Small intestine (tissue), 7 donors: ENCODE measurements around the gene PTPN6. TPM values are rescaled to one million over a fixed set of nuclear protein-coding genes. Genes with fewer than 3 reads are reported as not detected.

Source experiments
- DNase-seq, 2 donors: peaks; one replicate each; pipeline versions ENCODE4 v3.0.0 to v3.0.0-alpha.2; 2013
- FAIRE-seq: peaks from 2 replicates; lab custom pipeline; 2012; peaks lifted over from hg19 to GRCh38; lab: Jason Lieb, UNC
- H3K27ac ChIP-seq, 3 donors: one replicate each; pipeline ENCODE4 v1.5.1; 2013; ENCODE audit warnings: low read length in 2 of 3, mild to moderate bottlenecking in 2 of 3, control low read depth in 1 of 3, inconsistent platforms in 1 of 3, low read depth in 1 of 3, moderate library complexity in 1 of 3
- H3K27me3 ChIP-seq, 3 donors: one replicate each; pipeline ENCODE4 v1.6.1; 2013; ENCODE audit warnings: low read length in 3 of 3, inconsistent platforms in 1 of 3; ENCODE audit not compliant: control insufficient read depth in 3 of 3, insufficient read depth in 3 of 3
- H3K36me3 ChIP-seq, 3 donors: one replicate each; pipeline ENCODE4 v1.6.1; 2013; ENCODE audit warnings: low read length in 3 of 3, inconsistent platforms in 1 of 3, low read depth in 1 of 3, mild to moderate bottlenecking in 1 of 3, moderate library complexity in 1 of 3; ENCODE audit not compliant: control insufficient read depth in 3 of 3, insufficient read depth in 2 of 3
- H3K4me1 ChIP-seq, 3 donors: one replicate each; pipeline ENCODE4 v1.6.1; 2013; ENCODE audit warnings: low read length in 2 of 3, inconsistent platforms in 1 of 3, low read depth in 1 of 3, mild to moderate bottlenecking in 1 of 3, moderate library complexity in 1 of 3; ENCODE audit not compliant: control insufficient read depth in 3 of 3, insufficient read depth in 2 of 3
- H3K4me3 ChIP-seq, 3 donors: one replicate each; pipeline ENCODE4 v1.5.1; 2013; ENCODE audit warnings: low read length in 3 of 3, control low read depth in 1 of 3, inconsistent platforms in 1 of 3, low read depth in 1 of 3, mild to moderate bottlenecking in 1 of 3, moderate library complexity in 1 of 3
- H3K9me3 ChIP-seq, 2 donors: one replicate each; pipeline ENCODE4 v1.6.1; 2013; ENCODE audit warnings: low read depth in 1 of 2, low read length in 1 of 2; ENCODE audit not compliant: control insufficient read depth in 2 of 2, insufficient read depth in 1 of 2
- WGBS, 3 donors: extraction: QIAGEN DNeasy Blood & Tissue Kit; methylation state at CpG; one replicate each; pipeline ENCODE4 v1.1.7; 2013; 5-methylcytosine and 5-hydroxymethylcytosine counted together
- polyA plus RNA-seq, 4 donors: library from polyadenylated mRNA; stranded (reverse) in 3 of 4; unstranded in 1 of 4; fragments of 200-250 nt in 3 of 4; fragments of 120-200 nt in 1 of 4; gene quantifications; one replicate each; pipeline versions ENCODE4 v1.2.1 to v1.2.3, GENCODE V29; 2013
- donor health status: healthy with polysubstance abuse.
- donor health status: control.
- donor health status: control.
- donor health status: Bipolar disorder and iron deficiency.
- donor health status: healthy.

PTPN6 gene
- polyA plus RNA-seq, 4 donors: 37.4 to 81.1 (median 58.7) TPM

- H3K27ac ChIP-seq: peak overlapping the region; percentile 79 to 92 (median 83)
- H3K4me1 ChIP-seq: peaks cover 7 to 37% (median 14%) of the 10 kb centered on the region in 3 donors
- H3K9me3 ChIP-seq: no peaks in the 10 kb centered on the region
- H3K36me3 ChIP-seq: peaks cover 0 to 9% (median 0%) of the 10 kb centered on the region in 3 donors
- peak overlapping the region in 1 of 3 donors; percentile 66 for H3K4me3 ChIP-seq
- FAIRE-seq: no peak
- 19 to 26% (median 20%) methylated on average over 8 of the region's 8 CpGs for WGBS, 3 donors
- DNase-seq: peak; percentile 56 to 89
- no peaks in the 10 kb centered on the region for H3K27me3 ChIP-seq
These were observed 25.4 kb upstream of the PTPN6 start for GRCh38 chr12:6925540-6926279.

GRCh38 chr12:6927379-6928021, 23.7 kb upstream of the PTPN6 start, which contains the start of gene ATN1:
Gene ATN1, plus strand, starts transcription at chr12:6927959. Its CDS starts 6,043 bp downstream, at chr12:6934002.
- FAIRE-seq (no peak), DNase-seq (peak; percentile 66 to 86)
- Histone ChIP-seq H3K4me3 (peak within 1 kb of the TSS; percentile 70 to 82 (median 76)), H3K9me3 (no peaks in the 10 kb centered on the region), H3K4me1 (peaks cover 7 to 42% (median 14%) of the 10 kb centered on the region in 3 donors), H3K27me3 (no peaks in the 10 kb centered on the region), H3K27ac (peak within 1 kb of the TSS; percentile 83 to 92 (median 86)), H3K36me3 (peaks cover 0 to 6% (median 0%) of the 10 kb centered on the region in 3 donors)
- 0 to 1% (median 1%) methylated on average over 32 to 66 of the region's 66 CpGs for WGBS, 3 donors

GRCh38 chr12:6928022-6928702, 23.0 kb upstream of the PTPN6 start:
- Histone ChIP-seq H3K4me3 (peak overlapping the region; percentile 70 to 82 (median 76)), H3K27me3 (no peaks in the 10 kb centered on the region), H3K36me3 (peaks cover 0 to 7% (median 0%) of the 10 kb centered on the region in 3 donors), H3K9me3 (no peaks in the 10 kb centered on the region), H3K27ac (peak overlapping the region; percentile 55 to 86 (median 84)), H3K4me1 (peaks cover 7 to 42% (median 14%) of the 10 kb centered on the region in 3 donors)
- WGBS, 3 donors: 1 to 2% (median 1%) methylated on average over 28 to 78 of the region's 79 CpGs
- peak in 1 of 2 donors; percentile 54 for DNase-seq
- no peak for FAIRE-seq

GRCh38 chr12:6928703-6929407, 22.3 kb upstream of the PTPN6 start:
- Histone ChIP-seq H3K4me1 (peaks cover 7 to 42% (median 14%) of the 10 kb centered on the region in 3 donors), H3K27ac (peak overlapping the region; percentile 55 to 86 (median 84)), H3K36me3 (peaks cover 0 to 13% (median 0%) of the 10 kb centered on the region in 3 donors), H3K9me3 (no peaks in the 10 kb centered on the region), H3K4me3 (peak overlapping the region; percentile 70 to 82 (median 76)), H3K27me3 (no peaks in the 10 kb centered on the region)
- WGBS, 3 donors: 6 to 21% (median 15%) methylated on average over 19 of the region's 19 CpGs
- no peak for DNase-seq
- FAIRE-seq: no peak

GRCh38 chr12:6929466-6930452, 21.4 kb upstream of the PTPN6 start:
- Histone ChIP-seq H3K9me3 (no peaks in the 10 kb centered on the region), H3K27ac (peak overlapping the region in 2 of 3 donors; percentile 84 to 86), H3K36me3 (peaks cover 3 to 23% (median 4%) of the 10 kb centered on the region in 3 donors), H3K27me3 (no peaks in the 10 kb centered on the region), H3K4me3 (peak overlapping the region; percentile 70 to 82 (median 76)), H3K4me1 (peaks cover 7 to 38% (median 14%) of the 10 kb centered on the region in 3 donors)
- FAIRE-seq (no peak), DNase-seq (peak in 1 of 2 donors; percentile 47)
- WGBS, 3 donors: 29 to 42% (median 35%) methylated on average over 7 of the region's 7 CpGs

GRCh38 chr12:6932766-6933165, 18.4 kb upstream of the PTPN6 start:
- H3K4me3 ChIP-seq: no peak overlapping the region
- FAIRE-seq (no peak), DNase-seq (no peak)
- 60 to 70% (median 66%) methylated on average over 1 of the region's 1 CpG for WGBS, 3 donors
- H3K27me3 ChIP-seq: no peaks in the 10 kb centered on the region
- no peaks in the 10 kb centered on the region for H3K9me3 ChIP-seq
- peaks cover 7 to 47% (median 8%) of the 10 kb centered on the region in 3 donors for H3K36me3 ChIP-seq
- no peak overlapping the region for H3K27ac ChIP-seq
- peaks cover 5 to 26% (median 9%) of the 10 kb centered on the region in 3 donors for H3K4me1 ChIP-seq

- no peaks in the 10 kb centered on the region for H3K9me3 ChIP-seq
- H3K36me3 ChIP-seq: peaks cover 7 to 55% (median 8%) of the 10 kb centered on the region in 3 donors
- WGBS, 3 donors: 50 to 73% (median 59%) methylated on average over 8 of the region's 8 CpGs
- FAIRE-seq: no peak
- peak overlapping the region in 1 of 3 donors; percentile 36 for H3K27ac ChIP-seq
- H3K4me1 ChIP-seq: peaks cover 6 to 37% (median 9%) of the 10 kb centered on the region in 3 donors
- no peak for DNase-seq
- H3K4me3 ChIP-seq: no peak overlapping the region
- no peaks in the 10 kb centered on the region for H3K27me3 ChIP-seq
These were observed 17.0 kb upstream of the PTPN6 start for GRCh38 chr12:6934110-6934509.
